Transverse colon (tissue), 4 donors: Measurements from ENCODE around the gene FRMD8.

ENCODE experiments used
- CTCF ChIP-seq, 5 experiments: fragments of 200-600 bp in 3 of 5; fragments of 450-650 bp in 2 of 5; sonication (generic) in 3 of 5; IDR thresholded peaks; 1 replicate in 2 of 5; 2 replicates in 3 of 5; pipeline ENCODE4 v1.5.1; 2016 to 2017; ENCODE audit warnings: antibody characterized with exemption in 5 of 5, inconsistent platforms in 3 of 5, mild to moderate bottlenecking in 2 of 5, moderate library complexity in 1 of 5
- EP300 ChIP-seq: sonication (generic); formaldehyde crosslinking; IDR thresholded peaks from one replicate; pipeline ENCODE4 v1.6.1; 2017; ENCODE audit warnings: antibody characterized with exemption, low read depth
- POLR2A ChIP-seq: fragments of 450-650 bp; IDR thresholded peaks from one replicate; pipeline ENCODE4 v1.6.1; 2016; ENCODE audit warnings: antibody characterized with exemption, mild to moderate bottlenecking, moderate library complexity
- POLR2AphosphoS5 ChIP-seq, 3 donors: sonication (generic); formaldehyde crosslinking; IDR thresholded peaks; one replicate each; pipeline ENCODE4 v1.6.1; 2016; ENCODE audit warnings: antibody characterized with exemption in 3 of 3

- TF ChIP-seq CTCF (IDR thresholded peaks at IDR 0.05) (no peak), POLR2A (no peak), POLR2AphosphoS5 (IDR thresholded peaks at IDR 0.05) (no peak), EP300 (no peak)
These were observed 14.1 kb downstream of the FRMD8 start for GRCh38 chr11:65400307-65401072.
